ENCODE data around the gene MCM3AP.
A peak's percentile ranks its signal among the peaks of the same experiment; 100 is the strongest.

The MCM3AP gene

GRCh38 chr21:46273341-46273740, 12.1 kb downstream of the MCM3AP start:
- no peak for DNase-seq (ENCODE audit: low read depth in 2 of 2)

DNA sequence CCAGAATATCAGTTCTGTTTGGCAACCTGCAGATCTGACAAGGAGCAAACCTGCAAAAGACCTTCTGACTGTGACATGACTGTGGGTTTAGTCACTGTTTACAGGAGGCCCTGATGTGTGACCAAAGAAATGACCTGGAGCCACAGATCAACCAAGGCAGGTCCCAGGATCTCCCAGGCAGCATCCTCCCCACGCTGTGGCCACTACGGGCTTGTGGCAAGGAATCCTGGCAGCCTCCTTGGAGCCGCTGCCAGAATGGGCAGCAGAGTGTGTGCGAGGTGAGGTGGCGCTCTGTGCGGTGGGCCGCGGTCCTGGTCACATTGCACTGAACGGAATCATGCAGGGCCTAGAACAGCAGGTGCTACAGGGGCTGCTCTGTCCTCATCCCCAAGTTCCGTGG, 15.9 kb downstream of the MCM3AP start:
- DNase-seq (ENCODE audit: low read depth in 2 of 2) = no peak

GRCh38 chr21:46268371-46268770, 17.0 kb downstream of the MCM3AP start:
- no peak for DNase-seq (ENCODE audit: low read depth in 2 of 2)

DNA sequence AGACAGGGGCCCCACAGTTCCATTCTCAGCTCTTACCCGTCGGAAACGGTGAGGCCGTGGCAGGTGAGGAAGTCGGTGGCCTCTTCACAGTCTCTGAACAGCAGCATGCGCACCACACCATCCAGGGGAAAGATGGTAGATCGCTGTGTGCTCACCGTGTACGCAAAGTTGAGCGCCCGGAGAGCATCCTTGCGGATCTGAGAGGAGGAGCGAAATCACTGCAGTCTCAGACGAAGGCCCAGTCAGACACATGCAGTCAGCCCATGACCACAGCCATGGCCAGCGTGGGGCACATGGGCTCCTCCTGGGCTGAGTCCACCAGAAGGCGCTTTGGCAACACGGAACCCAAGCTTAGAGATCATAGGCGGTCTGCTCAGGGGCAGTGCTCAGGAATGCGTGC, 18.5 kb downstream of the MCM3AP start:
- no peak for DNase-seq (ENCODE audit: low read depth in 2 of 2)

DNA sequence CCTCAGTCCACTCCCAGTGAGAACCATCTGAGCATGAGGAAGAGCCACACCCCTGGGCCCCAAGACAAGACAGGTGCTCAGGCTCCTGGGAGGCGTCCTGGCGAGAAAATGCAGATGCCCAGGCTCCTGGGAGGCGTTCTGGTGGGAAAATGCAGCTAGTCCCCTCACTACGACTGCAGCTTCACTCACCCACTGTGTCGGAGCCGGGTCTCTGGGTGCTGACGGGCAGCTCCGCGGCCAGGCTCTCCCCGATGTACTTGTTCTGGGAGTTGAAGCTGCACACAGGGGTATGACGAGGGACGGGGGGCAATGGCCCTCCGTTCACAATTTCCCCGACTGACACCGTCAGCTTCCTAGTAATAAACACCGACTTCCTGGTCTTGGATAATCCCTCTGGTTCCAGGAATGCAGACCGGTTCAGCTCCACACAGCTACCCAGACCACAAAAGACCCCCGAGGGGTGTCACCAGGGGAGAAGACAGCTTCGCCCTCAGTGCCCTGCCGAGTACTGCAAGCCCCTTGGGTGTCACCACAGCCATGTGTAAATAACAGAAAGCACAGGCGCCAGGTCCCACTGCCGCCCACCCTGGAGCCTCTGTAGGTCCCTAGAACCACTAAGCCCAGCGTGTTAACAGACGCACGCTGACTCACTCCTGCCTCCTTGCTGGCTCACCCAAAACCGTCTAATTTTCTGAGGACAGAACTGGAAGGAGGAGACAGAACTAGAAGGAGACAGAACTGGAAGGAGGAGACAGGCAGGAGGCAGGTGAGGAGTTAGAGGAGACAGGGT, 19.5 kb downstream of the MCM3AP start:
- no peak for DNase-seq (ENCODE audit: low read depth in 2 of 2)

DNA sequence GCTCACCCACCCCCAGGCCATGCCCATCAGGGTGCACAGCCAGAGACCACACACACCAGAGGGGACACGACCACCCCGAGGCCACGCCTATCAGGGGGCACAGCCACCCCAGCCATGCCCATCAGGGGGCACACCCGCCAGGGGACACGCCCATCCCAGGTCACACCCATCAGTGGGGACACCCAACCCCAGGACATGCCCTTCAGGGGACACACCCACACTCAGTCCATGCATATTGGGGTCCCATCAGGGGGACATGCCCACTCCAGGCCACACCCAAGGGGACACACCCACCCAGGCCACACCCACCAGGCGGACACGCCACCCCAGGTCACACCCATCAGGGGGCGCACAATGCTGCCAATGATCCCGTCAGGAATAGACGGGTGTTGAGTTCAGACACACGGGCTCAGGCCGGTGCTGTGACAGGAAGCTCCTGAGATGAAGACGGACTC, 20.7 kb downstream of the MCM3AP start:
- no peak for DNase-seq (ENCODE audit: low read depth in 2 of 2)

GRCh38 chr21:46264046-46264689, 21.2 kb downstream of the MCM3AP start:
- no peak for DNase-seq (ENCODE audit: low read depth in 2 of 2)

- no peak for DNase-seq (ENCODE audit: low read depth in 2 of 2)
Observed at GRCh38 chr21:46256501-46256994, 28.9 kb downstream of the MCM3AP start.

GRCh38 chr21:46255758-46256337, 29.6 kb downstream of the MCM3AP start:
- no peak for DNase-seq (ENCODE audit: low read depth in 2 of 2)

GRCh38 chr21:46255166-46255565, 30.2 kb downstream of the MCM3AP start:
- DNase-seq (ENCODE audit: low read depth in 2 of 2) = no peak

- DNase-seq (ENCODE audit: low read depth in 2 of 2) = no peak
Observed at GRCh38 chr21:46254208-46254975, 31.0 kb downstream of the MCM3AP start.

- DNase-seq (ENCODE audit: low read depth in 2 of 2) = peak; percentile 30 to 38
Observed at GRCh38 chr21:46253610-46254124, 31.7 kb downstream of the MCM3AP start.

DNA sequence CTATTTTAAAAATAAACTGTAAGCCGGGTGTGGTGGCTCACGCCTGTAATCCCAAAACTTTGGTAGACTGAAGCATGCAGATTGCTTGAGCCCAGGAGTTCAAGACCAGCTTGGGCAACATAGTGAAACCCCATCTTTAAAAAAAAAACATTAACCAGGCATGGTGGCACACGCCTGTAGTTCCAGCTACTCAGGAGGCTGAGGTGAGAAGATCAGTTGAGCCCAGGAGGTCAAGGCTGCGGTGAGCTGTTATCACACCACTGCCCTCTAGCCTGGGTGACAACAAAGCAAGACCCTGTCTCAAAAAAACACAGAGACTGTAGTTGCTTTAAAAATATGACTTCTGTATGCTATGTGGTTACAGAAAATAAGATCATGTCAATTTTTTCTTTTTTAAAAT, 32.6 kb downstream of the MCM3AP start:
- no peak for DNase-seq (ENCODE audit: low read depth in 2 of 2)

DNA sequence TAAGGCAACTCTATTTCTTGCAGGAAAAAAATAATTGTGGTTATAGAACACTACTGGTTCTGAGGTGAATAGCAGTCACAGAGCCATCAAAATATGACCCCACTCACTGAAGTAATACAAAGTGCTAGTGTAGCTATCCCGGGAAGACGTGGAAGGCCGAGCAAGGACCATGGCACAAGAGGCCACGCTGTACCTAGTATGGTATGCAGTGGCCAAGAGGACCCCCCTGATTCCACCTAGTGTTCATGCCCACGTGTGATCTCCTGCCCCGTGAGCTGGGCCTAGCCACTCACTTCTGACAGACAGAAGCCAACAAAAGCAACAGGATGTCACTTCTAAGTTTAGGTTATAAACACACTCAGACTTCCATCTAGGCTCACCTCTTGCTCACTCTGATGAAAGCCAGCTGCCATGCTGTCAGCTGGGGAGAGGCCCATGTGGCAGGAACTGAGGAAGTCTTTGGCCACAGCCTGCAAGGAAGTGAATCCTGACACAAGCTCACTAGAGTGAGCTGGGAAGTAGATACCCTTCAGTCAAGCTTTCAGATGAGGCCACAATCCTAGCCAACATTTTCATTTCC, 35.2 kb downstream of the MCM3AP start:
- DNase-seq (ENCODE audit: low read depth in 2 of 2) = no peak

- DNase-seq (ENCODE audit: low read depth in 2 of 2) = no peak
Observed at GRCh38 chr21:46248827-46249226, 36.6 kb downstream of the MCM3AP start.

DNA sequence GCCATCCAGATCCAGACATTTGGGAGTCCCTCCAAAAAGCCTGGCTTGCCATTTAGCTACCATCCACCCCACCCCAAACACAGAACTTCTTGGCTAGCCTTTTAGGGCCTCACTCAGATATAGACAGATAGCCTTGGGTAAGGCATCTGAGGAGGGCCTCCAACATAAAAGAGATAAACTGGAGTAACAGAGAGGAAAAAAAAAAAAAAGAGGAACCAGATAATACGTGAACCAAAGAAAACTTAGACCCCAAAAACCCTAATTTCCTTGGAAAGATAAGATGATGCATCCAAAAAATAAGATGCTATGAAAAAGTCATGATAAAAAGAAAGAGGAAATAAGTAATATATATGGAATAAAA, 37.0 kb downstream of the MCM3AP start:
- DNase-seq (ENCODE audit: low read depth in 2 of 2) = no peak

- DNase-seq (ENCODE audit: low read depth in 2 of 2) = no peak
Observed at GRCh38 chr21:46247699-46248421, 37.6 kb downstream of the MCM3AP start.

DNA sequence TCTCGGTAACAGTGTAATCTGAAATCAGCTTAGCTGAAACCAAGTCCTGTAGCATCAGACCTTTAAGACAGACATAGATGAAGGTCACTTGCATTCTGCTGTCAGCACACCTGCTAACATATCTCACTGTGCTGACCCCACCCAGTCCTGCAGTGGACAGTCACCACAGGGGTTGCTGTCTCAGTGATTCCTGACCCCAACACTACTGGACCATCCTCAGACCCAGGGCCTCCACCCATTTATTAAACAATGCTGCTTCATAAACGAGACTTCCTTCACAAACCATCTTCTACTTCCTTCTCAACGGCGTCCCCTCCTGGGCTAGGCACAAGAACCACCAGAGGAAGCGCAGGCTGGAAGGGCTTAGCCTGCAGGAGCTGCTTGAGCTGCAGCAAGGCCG, 39.1 kb downstream of the MCM3AP start:
- DNase-seq (ENCODE audit: low read depth in 2 of 2) = no peak

DNA sequence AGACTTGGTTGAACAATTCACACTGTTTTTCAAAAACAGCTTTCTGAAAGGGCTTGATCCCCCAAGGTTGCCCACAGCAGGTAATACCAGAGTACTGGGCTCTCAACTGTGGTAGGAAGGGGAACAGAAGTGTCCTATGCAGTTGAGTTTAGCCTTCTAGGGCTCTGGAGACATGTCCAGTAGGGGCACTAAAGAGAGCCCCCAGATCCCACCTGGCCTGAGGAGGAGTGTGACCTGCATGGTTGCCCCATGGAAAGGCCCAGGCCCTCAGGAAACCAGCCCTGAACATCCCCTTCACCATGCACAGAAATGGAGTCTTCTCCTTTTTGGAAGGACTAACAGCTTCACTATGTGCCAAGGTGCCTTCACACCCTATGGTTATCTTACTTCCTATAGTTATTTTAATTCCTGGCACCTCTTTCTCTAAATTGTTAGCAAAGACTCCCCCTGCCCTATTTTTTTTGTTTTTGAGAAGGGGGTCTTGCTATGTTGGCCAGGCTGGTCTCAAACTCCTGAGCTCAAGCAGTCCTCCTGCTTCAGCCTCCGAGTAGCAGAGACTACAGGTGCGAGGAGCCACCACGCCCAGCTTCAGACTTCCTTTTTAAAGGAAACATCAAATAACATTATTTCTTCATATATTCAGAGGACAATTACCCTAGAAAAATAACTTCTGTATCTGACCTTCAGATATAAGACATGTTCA, 40.0 kb downstream of the MCM3AP start:
- DNase-seq (ENCODE audit: low read depth in 2 of 2) = no peak

DNA sequence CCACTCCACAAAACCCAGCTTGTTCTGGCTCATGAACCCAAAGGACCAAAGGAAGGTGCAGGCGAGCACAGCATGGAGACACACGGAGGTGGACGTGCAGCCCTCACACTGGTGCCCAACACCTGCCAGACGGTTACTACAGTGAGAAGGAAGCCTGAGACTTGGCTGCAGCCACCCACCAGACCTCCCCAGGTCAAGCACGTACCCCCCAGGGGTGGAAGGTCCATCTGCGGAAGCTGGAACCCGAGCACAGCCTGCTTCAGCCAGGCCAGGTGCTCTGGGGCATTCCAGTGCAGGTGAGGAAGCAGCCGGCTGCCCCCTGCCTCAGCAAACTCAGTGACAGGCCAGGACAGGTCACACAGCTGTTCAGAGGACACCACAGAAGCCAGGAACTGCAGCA, 40.8 kb downstream of the MCM3AP start:
- no peak for DNase-seq (ENCODE audit: low read depth in 2 of 2)

All from stimulated activated CD8-positive, alpha-beta memory T cell treated with anti-CD3 and anti-CD28 coated beads, Interleukin-15, amount 100 ng/mL, for 48 hours (primary cell).